ENCODE measurements around the gene UTP4. TPM values are rescaled to one million over a fixed set of nuclear protein-coding genes. Genes with fewer than 3 reads are reported as not detected.

UTP4 gene
- total and polyA plus RNA-seq, 8 donors = 24.7 to 51.1 (median 46.0) TPM

DNA sequence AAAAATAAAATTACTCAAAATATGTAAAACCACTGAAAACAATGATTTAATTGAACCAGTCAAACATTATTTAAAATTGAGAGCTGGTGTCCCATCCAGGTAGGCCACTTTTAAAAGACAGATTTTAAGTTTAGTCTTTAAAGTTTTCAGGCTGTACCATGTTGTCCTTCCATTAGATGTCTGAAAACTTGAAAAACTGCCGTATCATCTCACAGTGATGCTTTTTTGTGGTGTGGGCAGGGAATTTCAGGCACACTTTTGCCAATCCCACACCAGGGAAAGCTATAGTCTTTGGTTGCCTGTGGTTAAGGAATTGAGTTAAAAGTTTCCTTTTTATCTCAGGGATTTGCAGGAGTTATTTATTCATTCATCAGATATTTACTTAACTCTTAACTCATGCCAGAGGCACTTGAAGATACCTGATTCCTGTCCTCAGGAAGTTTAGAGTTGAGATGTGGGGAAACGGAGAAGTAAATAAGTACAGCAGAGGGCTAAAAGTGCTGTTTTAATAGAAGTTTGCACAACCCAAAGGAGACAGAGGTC, 57.7 kb downstream of the UTP4 start:
- no peak for ATAC-seq
- H3K36me3 ChIP-seq = no peaks in the 10 kb centered on the region

GRCh38 chr16:69190598-69190997, 58.1 kb downstream of the UTP4 start:
- peaks cover 0 to 7% of the 10 kb centered on the region in 2 donors for H3K27me3 ChIP-seq
- ATAC-seq (no peak), DNase-seq (no peak)
- H3K4me3 ChIP-seq = no peak overlapping the region
- no peaks in the 10 kb centered on the region for H3K36me3 ChIP-seq
- no peaks in the 10 kb centered on the region for H3K9me3 ChIP-seq
- intact Hi-C loops (cut with DNase I) = no loop called here
- TF ChIP-seq CTCF (IDR thresholded peaks at IDR 0.05) = no peak
- H3K27ac ChIP-seq = peak overlapping the region in 1 of 2 donors; percentile 9
- H3K4me1 ChIP-seq = peaks cover 14 to 66% of the 10 kb centered on the region in 2 donors

More for the DNA sequence above, 57.7 kb downstream of the UTP4 start:
- H3K9me3 ChIP-seq = no peaks in the 10 kb centered on the region
- H3K27me3 ChIP-seq = peaks cover 0 to 7% of the 10 kb centered on the region in 2 donors
- H3K4me1 ChIP-seq = peaks cover 14 to 61% of the 10 kb centered on the region in 2 donors
- no peak for TF ChIP-seq CTCF (IDR thresholded peaks at IDR 0.05)
- peak overlapping the region in 1 of 2 donors; percentile 9 for H3K27ac ChIP-seq
- H3K4me3 ChIP-seq = no peak overlapping the region
- no peak for DNase-seq
- intact Hi-C loops (cut with DNase I) = no loop called here

DNA sequence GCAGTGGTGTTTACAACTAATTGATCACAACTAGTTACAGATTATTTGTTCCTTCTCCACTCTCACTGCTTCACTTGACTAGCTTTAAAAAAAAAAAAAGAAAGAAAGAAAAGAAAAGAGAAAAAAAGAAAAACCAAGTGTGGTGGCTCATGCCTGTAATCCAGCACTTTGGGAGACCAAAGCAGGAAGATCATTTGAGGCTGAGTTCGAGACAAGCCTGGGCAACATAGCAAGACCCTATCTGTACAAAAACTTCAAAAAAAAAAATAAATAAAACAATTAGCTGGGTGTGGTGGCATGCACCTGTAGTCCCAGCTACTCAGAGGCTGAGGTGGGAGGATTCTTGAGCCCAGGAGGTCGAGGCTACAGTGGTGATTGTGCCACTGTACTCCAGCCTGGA, 58.7 kb downstream of the UTP4 start:
- no peaks in the 10 kb centered on the region for H3K36me3 ChIP-seq
- intact Hi-C loops (cut with DNase I) = no loop called here
- H3K27ac ChIP-seq = no peak overlapping the region
- DNase-seq (no peak), ATAC-seq (no peak)
- H3K4me3 ChIP-seq = no peak overlapping the region
- no peaks in the 10 kb centered on the region for H3K9me3 ChIP-seq
- no peak for TF ChIP-seq CTCF (IDR thresholded peaks at IDR 0.05)
- H3K27me3 ChIP-seq = peaks cover 0 to 7% of the 10 kb centered on the region in 2 donors
- peaks cover 14 to 63% of the 10 kb centered on the region in 2 donors for H3K4me1 ChIP-seq

GRCh38 chr16:69193855-69194254, 61.4 kb downstream of the UTP4 start:
- intact Hi-C loops (cut with DNase I) = no loop called here
- no peak overlapping the region for H3K4me3 ChIP-seq
- DNase-seq (no peak), ATAC-seq (peak; percentile 33)
- H3K36me3 ChIP-seq = no peaks in the 10 kb centered on the region
- peaks cover 9 to 45% of the 10 kb centered on the region in 2 donors for H3K4me1 ChIP-seq
- no peak overlapping the region for H3K27ac ChIP-seq
- H3K9me3 ChIP-seq = no peaks in the 10 kb centered on the region
- no peak for TF ChIP-seq CTCF (IDR thresholded peaks at IDR 0.05)
- no peaks in the 10 kb centered on the region for H3K27me3 ChIP-seq

DNA sequence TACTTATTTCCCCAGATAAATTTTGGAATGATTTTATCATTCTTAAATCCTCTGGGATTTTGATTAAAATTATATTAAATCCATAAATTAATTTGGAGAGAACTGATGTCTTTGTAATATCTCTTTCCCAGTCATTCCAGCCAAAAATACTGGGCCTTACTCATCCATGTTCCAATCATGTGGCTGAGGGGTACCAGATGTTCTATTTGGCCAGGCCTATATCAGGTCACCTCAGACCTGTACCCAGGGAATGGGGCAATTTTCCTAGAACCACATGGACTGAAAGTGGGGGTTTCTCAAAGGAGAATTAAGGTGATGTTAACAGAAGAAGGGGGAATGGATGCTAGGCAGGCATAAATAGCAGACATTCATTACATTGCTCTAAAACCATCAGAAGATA, 62.0 kb downstream of the UTP4 start:
- no peak for ATAC-seq

More for the DNA sequence above, 62.0 kb downstream of the UTP4 start:
- Histone ChIP-seq H3K4me3 (no peak overlapping the region), H3K4me1 (peaks cover 9 to 39% of the 10 kb centered on the region in 2 donors), H3K36me3 (no peaks in the 10 kb centered on the region), H3K27me3 (no peaks in the 10 kb centered on the region), H3K27ac (no peak overlapping the region), H3K9me3 (no peaks in the 10 kb centered on the region)
- TF ChIP-seq CTCF (IDR thresholded peaks at IDR 0.05) = no peak
- intact Hi-C loops (cut with DNase I) = no loop called here
- DNase-seq = no peak

All from left lung (tissue), 10 donors.